Fibroblast of skin of right quadriceps (primary cell): ENCODE measurements around the gene DCLK1.
"Not testable (repeated sequence)": the region's sequence is repeated elsewhere in the genome, so short reads cannot be mapped to it uniquely, and the experiment has no call there.

Experiments
- DNase-seq: peaks from one replicate; pipeline ENCODE4 v3.0.0-alpha.2; 2013

DCLK1 gene

DNA sequence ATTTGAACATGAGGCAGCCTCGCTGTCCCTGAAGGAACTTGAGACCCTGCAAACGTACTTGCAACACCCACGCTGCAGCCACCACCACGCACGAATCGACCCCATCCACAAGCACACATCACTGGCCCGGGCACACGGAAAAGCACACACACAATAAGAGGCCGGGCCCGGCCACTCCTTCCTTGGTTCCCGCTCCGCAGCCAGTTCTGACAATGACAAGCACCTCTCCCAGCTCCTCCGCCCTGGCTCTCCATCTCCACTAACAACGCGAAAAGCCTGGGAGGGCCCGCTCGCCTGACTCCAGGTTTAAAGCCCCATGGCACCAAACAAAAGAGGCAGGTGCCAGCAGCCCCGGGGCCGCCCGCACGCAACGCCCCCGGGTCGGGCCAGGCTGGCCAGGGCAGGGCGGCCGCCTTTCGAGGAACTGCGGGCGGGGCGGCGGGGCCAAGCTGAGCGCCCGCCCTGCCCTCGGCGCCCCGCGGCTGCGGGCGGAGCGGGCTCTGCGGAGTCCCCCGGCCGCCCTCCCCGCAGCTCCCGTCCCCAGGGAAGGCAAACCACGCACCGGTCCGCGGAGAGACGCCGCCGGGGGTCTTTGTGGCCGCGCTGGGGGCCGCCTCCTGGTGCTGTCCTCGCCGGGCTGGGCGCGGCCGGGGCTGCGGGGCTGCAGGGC, 495 bp downstream of the DCLK1 start:
- DNase-seq = peak; percentile 3

DNA sequence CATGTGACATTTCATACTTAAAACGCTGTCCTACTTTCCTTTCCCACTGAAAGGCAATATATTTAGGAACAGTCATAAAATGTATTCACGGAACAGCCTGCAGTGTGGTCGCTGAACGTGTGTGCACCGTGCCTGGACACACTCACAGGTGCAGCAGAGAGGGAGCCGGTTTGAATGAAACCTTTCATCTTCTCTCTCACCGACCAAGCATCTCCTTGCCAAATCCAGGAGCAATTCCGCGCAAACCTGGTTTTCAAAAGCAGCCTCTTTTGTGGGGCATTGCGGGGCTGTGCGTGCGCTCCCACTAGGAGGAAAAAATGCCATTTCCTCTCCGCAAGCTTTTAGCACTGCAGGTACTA, 1.0 kb downstream of the DCLK1 start:
- DNase-seq = no peak

DNA sequence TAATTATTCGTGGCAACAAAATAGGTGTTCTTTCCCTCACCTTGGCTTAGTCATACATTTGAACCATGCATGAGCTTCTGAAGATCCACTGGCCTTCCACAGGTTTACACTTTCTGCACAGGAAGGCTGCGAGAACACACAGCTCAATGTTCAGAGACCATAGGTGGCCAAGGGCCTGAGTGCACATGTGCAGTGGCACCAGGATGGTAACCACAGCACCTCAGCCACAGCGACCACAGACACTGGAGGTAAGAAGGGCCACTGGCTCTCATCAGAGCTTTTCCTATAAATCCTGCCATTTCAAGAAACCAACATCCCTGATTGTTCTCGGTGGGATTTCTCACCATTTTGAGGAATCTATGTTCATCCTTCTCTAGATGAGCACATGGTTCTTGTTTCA, 1.6 kb downstream of the DCLK1 start:
- DNase-seq = no peak

DNA sequence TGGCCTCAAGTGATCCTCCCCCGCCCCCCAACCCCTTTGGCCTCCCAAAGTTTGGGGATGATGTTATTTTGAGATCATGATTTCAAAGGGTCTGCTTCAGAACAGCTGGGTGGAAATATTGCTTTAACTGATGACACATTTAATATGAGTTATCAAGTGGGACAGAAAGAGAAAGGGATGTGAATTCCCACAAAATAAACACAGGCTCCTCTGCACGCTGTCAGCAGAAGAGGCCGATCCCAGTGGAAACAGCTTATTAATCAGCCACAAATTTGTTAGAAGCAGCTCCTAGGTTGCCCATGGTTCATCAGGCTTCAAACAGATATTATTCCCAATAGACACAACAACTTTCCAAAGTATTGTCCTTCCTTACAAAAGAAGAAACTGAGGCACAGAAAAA, 4.7 kb downstream of the DCLK1 start:
- no peak for DNase-seq

DNA sequence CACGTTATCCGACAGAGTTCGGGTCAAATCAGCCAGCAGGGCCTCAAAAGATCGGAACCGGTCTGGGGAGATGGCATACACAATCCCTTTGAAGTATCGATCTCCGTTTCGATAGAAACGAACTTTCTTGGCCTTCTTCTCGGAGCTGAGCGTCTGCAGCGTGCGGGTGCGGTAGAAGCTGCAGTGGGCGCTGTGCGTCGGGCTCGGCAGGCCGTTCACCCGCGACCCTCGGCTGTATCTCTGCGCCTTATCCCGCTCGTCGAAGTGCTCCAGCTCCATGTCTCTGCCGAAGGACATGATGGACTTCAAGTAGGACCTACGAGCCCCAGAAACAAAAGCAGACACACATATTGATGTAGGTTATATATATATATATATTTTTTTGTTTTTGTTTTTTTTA, 5.3 kb downstream of the DCLK1 start:
- DNase-seq = no peak

DNA sequence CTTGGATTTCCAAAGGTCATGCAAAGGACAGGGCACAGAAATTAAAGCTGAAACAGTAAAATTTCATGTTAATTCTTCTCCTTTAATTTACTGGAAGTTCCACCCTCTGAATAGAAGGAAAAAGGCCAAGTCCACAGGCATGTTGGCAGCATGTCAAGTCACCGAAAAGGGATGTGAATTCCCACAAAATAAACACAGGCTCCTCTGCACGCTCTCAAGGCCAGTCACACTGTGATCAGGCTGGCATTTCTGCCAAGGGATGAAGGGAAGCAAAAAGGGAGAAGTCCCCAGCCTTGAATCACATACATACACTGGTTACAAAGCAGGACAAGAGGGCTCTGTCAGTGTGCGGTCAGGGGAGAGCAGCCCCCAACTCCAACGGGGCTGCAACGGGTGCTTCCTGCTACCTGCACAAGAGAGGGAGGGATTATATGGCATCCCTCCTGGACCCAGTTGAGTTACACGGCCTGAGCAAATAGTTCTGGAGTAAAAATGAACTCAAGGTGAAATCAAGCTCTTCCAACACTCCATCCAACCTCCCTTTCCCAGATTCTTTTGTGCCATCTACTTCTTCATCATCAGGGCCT, 6.9 kb downstream of the DCLK1 start:
- peak; percentile 71 for DNase-seq

DNA sequence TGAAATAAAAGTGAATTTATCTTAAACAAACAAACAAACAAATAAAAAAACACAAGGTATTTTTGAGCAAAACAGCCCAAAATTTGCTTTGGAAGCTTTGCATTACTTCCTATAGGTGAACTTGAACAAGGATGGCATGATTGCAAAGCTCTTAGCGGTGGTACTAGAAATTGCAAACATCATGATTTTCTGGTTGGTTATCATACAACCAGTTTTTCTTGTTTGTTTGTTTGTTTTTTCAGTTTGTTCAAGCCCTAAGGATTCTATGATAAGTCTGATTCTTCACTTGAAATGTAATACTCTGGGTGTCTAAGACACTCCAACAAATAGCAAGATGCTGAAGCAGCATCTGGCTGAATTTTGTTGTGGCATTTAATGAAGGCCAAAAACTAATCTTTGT, 15.9 kb downstream of the DCLK1 start:
- DNase-seq = no peak

DNA sequence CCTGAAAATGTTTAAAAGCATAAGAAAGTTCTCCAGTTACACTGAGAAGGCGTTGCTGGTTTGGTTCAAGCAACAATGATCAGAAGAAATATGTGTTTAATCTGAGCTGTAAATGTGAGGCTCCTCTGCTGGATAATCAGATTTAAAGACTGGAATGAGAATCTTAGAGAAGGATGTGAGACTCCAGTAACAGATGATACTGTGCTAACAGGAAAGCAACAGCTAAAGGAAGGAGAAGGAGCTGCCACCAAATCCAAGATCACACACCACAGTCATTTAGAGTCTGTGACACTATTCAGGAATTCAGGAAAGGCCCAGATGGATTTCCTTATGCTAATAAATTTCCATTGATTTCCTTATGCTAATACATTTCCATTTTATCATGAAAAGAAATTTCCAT, 16.9 kb downstream of the DCLK1 start:
- DNase-seq = no peak

DNA sequence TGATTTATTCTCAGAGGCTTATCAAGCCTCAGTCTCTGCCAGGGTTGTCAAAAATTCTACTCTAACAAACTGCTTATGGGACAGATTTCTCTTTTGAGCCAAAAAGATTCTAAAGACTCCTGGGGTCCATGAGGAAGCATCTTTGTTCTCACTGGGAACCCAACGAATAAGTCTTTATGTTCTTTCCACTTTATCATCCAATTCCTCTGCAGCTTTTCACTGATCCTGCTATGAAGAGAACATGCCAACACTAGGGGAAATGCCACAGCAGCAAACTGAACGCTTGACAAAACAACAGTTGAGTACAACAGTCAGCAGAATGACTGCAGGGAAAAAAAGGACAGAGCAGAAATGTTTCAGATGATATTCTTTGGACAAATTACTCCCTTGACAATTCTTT, 22.2 kb downstream of the DCLK1 start:
- no peak for DNase-seq

DNA sequence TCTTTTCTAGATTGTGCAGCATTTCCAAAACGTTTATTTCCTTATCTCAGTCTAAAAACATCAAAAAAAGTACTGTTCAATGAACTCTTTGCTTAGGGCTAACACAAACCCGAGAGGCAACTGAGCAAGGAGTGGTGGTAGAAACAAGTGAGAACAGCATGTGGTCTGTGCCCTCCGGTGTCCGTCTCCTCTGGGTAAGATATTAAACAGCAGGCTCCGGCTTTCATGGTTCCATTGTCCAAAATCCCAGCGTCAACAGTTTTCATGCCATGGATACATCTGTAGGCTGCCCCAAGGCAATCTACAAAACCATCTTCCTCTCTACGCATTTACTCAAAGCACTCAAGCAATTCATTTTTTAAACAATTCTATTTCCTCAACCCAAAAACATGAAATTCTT, 22.8 kb downstream of the DCLK1 start:
- DNase-seq = no peak

DNA sequence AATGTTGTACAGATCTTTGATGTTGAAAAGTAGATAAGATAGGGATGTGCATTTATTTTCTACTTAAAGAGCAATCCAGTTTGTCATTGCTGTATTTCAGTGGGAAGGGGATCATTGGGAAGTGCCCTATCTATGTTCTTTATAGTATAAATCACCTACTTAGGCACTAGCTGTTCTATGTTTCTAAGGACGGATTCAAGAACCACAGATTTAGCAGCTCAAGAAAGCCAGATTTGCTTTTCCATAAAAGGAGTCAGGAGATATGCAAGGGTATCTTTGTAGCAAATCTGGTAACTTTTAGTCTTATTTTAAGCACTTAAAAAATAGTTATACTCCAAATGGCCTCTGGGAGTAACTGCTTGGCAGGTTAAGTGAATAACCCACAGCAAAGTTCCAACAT, 23.7 kb downstream of the DCLK1 start:
- DNase-seq = no peak

DNA sequence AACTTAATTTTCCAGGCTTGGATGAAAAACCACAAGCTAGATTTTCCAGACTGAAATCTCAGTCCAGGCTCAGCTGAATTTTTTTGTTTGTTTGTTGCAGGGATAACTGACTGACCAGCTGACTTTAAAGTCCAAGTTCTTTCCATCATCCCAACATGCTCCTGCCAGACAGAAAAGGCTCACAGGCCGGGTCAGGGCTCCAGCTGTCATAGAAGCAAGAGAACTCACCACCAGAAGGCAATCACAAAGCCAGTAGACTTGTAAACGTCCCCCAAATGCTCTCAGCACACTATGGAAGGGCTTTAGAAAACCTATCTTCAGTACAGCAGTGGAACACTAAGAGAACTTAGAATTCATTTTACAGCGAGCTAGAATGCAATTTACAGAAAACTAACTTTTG, 25.5 kb downstream of the DCLK1 start:
- DNase-seq = no peak

DNA sequence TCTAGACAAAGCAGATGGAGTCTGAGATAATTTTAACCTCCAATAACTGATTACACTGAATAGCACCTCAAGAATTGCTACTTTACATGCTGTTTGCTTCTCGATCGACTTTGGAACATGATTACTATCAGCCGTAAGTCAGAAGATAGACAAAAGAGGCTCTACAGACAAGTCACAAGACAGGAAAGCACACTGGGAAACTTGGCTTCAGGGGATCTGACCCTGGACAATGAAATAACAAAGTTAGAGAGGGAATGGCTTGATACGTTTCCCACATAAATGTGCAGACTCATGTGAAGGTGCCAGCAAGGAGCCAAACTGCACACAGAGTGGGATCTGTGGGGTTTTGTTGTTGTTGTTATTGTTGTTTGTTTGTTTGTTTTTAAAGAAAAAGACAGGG, 28.5 kb downstream of the DCLK1 start:
- no peak for DNase-seq

DNA sequence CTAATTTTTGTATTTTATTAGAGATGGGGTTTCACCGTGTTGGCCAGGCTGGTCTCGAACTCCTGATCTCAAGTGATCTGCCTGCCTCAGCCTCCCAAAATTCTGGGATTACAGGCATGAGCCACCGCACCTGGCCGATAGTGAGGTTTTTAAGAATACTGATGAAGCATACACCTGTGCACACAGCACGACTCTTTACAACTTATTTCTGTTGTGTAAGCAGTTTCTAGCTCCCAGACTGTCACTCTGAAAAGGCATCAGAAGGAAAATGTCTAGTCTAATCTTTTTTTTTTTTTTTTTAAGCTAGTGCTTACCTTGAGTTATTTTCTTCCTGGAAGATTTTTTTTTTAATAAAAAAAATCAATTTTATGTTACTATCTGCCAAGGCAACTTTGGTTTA, 29.3 kb downstream of the DCLK1 start:
- not testable (repeated sequence) for DNase-seq

DNA sequence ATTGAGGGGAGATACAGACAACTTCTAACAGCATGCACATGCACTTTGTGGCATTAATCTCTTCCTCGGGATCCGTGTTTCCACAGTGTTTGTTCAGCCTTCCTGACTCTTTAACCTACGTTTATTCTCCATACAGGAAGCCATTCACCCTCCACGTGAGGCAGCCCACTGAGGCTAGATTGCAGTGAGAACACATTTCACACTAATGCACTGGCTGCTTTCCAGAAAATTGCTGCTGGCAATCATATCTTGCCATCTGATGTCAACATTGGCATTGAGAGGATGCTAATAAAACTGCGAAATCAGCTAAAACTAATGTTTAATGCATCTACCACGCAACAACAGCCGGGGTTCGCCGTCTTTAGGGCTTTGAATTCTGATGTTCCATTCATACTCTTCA, 30.0 kb downstream of the DCLK1 start:
- DNase-seq = no peak

DNA sequence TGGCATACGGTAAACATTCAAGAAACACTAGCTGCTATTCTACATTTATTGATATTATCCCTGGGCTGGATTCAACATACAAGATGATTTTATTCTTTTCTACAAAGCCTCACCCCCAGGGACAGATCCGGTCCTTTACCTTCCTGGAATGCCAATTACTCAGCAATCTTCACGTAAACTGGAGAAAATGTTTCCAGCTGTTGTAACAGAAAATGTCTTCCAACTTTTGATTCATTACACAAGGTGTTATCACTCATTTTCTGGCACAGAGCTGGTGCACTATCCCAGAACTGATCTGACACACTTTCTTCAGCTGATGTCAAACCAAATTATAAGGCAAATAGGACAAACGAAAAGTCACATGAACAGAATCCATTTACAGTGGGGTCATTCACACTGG, 33.1 kb downstream of the DCLK1 start:
- peak; percentile 21 for DNase-seq

DNA sequence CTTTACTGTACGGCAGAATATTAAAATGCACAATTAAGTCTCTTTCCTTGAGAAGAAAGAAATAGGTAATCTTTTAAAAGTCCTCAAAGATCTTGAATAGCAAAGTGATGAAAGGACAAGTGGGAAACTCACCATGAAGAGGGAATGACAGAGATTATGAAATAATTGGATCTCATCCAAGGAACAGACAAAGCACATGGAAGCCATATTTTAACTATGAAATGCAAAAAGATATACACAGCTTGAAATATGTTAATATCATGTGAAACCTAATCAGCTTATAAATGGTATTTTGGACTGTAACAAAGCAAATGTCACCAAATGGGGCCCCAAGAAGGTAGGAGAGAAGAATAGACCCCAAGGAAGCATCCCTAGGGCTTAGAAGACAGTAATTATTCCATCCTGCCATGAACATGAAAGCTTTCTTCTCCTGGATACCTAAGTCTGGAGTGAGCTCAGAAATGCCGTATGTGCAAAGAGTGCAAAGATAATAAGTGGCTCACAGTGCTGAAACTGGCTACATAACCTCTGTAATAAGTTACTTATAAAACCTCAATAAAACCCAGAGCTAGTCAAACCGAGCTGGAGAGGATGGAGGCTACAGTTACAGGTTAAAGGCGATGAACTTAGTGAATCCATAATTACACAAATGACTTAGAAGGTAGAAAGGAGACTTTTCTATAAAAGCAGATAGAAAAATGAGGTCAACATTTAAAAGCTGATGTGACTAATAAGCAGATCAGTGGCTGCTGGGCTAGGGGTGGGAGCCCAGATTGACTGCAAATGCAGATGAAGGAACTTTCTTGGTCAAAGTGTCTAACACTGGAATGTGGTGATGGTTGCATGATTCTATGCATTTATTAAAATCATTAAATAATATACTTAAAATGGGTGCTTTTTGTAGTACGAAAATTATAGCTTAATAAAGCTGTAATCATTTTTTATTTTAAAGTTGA, 34.4 kb downstream of the DCLK1 start:
- DNase-seq = peak; percentile 33

DNA sequence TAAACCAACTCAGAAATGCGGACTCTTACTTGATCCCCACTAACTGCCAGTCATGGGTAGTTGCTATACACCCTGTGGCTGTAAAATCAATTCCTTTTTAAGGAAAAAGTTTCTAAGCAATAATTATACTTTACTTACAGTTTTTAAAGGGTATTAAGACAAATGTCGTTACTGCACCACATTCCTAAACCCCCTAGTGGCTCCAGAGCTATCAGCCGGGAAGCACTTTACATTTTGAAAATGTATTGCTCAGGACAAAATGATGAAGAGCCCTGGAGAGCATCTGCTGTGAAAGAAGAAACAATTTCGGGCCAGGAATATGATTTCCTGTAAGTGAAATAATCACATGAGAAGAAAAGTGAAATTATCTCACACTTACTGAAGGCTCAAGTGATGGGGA, 36.7 kb downstream of the DCLK1 start:
- no peak for DNase-seq

DNA sequence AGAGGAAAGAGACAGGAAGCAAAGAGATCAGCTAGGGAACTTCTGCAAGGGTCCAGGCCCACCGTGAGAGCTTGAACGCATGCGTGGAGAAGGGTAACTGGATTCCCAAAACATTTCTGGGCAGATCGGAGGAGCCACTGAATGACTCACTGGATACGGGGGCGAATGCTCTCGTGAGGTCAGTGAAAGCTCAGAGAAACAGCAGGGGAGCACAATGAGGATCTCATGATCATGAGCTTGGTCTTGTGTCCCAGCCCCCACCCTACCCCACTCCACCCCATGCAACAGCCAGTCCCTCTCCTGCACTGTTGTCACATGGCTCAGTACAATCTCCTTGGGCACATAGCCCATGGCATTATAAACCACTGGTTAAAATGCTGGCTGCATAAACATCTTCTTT, 40.6 kb downstream of the DCLK1 start:
- DNase-seq = peak; percentile 16

DNA sequence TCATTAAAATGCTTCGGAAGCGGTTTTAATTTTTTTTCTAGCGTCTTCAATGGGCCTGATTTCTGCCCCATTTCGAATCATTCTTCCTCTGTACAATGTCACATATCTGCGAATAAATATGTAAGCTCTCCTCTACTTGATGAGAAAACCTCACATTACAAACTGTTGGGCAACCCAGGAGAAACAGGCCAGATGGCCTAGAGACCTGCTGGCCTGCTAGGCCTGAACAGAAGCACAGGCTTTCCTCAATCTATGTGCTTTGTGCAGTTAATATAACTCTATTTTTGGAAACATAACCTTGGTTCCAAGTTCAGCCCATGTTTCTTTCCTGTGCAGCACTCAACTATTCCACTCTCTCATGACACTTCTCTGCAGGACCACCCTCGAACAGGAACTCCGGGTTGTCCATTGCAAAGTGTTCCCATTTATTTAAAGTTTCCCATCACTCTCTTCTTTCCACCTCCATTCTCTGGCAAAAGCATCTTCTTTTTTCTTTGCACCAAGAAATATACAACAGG, 42.0 kb downstream of the DCLK1 start:
- no peak for DNase-seq

DNA sequence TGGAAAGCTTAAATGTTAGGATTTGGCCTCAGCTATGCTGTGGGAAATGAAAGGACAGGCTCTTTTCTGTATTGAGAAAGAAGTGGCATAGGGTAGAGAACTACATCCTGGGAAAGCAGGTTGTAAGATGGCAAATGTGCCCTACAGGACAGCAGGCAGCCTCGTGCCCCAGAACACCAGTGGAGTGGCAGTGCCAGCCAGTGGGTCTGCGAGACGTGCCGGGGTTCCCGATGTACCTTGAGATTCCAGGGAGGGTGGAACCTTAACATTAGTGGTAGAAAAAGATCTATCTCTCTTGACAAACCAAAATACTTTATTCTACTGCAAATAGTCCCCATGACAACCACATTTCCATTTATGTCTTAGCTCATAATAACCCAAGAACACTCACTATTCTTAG, 42.7 kb downstream of the DCLK1 start:
- no peak for DNase-seq

DNA sequence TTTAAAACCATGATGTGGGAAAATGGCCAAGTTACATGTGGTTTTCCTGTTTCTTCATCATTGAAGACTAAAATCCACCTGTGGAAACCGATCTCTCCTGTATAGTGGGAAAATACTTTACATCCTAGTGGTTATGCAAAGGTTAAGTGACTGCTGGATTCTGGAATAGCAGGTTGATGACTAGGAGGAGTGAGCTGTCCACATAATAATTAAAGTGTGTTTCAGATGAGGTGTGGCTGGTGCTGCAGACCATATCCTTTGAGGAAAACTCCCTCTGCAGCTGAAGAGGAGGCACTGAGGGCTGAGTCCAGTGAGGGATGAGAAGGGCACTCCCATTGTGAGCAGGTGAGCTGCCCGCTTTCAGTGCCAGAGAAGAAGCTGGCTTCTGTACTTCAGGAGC, 43.2 kb downstream of the DCLK1 start:
- DNase-seq = no peak

DNA sequence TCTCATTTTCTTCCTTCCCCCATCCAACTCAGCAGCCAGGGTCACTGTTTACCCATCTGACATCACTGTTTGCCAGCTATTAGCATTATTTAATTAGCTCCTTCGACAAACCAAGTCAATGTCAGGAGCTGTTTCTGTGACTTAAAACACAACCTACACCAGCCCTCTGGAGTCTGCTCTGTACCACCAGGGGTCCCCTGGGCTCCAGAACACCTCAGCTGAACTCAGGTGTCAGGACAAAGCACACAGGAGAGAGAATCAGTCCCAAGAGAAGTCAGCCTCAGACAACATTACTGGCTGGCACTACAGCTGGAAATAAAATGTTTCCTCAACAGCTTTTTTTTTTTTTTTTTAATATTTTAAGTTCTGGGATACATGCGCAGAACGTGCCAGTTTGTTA, 45.1 kb downstream of the DCLK1 start:
- DNase-seq = no peak

DNA sequence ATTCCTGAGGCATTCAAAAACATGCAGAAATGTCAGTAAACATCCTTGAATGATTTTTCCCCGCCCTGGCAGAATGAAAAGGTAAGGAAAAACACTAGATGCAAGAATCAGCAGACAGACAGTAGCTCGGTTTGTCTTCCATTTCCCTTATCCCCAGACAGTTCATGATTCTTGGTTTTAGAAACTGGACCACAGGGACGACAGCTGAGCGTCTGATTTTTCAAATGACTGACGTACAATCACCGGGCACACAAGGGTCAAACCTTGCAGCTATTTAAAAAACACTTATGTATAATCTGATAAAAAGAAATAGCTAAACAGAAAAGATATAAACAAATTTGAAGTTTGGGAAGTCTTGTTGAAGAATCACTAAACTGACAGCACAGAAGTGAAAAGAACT, 47.1 kb downstream of the DCLK1 start:
- DNase-seq = no peak
